ENCODE measurements around the gene PRKCZ.

- TF ChIP-seq POLR2A (IDR thresholded peaks at IDR 0.05) (no peak), CTCF (IDR thresholded peaks at IDR 0.05) (no peak)
These were observed 12.8 kb upstream of the PRKCZ start for GRCh38 chr1:2037314-2037979.
